GM21423 (cell line): ENCODE data around the gene SLC6A4.
"Not testable (repeated sequence)": the region's sequence is repeated elsewhere in the genome, so short reads cannot be mapped to it uniquely, and the experiment has no call there.

Experiments
- ATAC-seq: cut with Tn5 transposase; IDR thresholded peaks from one replicate; pipeline ENCODE4 v1.9.1; 2021; ENCODE audit warnings: mild to moderate bottlenecking, moderate library complexity; ENCODE audit not compliant: unreplicated experiment

SLC6A4 gene

GRCh38 chr17:30176855-30177254, 58.6 kb downstream of the SLC6A4 start:
- ATAC-seq, result no peak

GRCh38 chr17:30174556-30174955, 60.9 kb downstream of the SLC6A4 start:
- no peak for ATAC-seq

- peak; percentile 91 for ATAC-seq
Measured at GRCh38 chr17:30173649-30174048, 61.8 kb downstream of the SLC6A4 start.

GRCh38 chr17:30172560-30172959, 62.9 kb downstream of the SLC6A4 start:
- ATAC-seq, result no peak

GRCh38 chr17:30170415-30170987, 65.0 kb downstream of the SLC6A4 start:
- no peak for ATAC-seq

- no peak for ATAC-seq
Measured at GRCh38 chr17:30165960-30166359, 69.5 kb downstream of the SLC6A4 start.

- ATAC-seq, result no peak
Measured at GRCh38 chr17:30165147-30165546, 70.3 kb downstream of the SLC6A4 start.

GRCh38 chr17:30164531-30164930, 71.0 kb downstream of the SLC6A4 start:
- no peak for ATAC-seq

- no peak for ATAC-seq
Measured at GRCh38 chr17:30161601-30162000, 73.9 kb downstream of the SLC6A4 start.

GRCh38 chr17:30160419-30161172, 74.9 kb downstream of the SLC6A4 start:
- no peak for ATAC-seq

- ATAC-seq, result no peak
Measured at GRCh38 chr17:30158896-30159625, 76.4 kb downstream of the SLC6A4 start.

GRCh38 chr17:30155389-30155788, 80.1 kb downstream of the SLC6A4 start:
- no peak for ATAC-seq

GRCh38 chr17:30153463-30153862, 82.0 kb downstream of the SLC6A4 start:
- no peak for ATAC-seq

GRCh38 chr17:30151471-30151870, 84.0 kb downstream of the SLC6A4 start:
- no peak for ATAC-seq

- ATAC-seq, result no peak
Measured at GRCh38 chr17:30148376-30148775, 87.1 kb downstream of the SLC6A4 start.

GRCh38 chr17:30147860-30148259, 87.6 kb downstream of the SLC6A4 start:
- ATAC-seq, result not testable (repeated sequence)
